ENCODE data around the gene PROKR2. TPM values are rescaled to one million over a fixed set of nuclear protein-coding genes. Genes with fewer than 3 reads are reported as not detected.

PROKR2 gene
- total RNA-seq (not detected), polyA plus RNA-seq (not detected)

DNA sequence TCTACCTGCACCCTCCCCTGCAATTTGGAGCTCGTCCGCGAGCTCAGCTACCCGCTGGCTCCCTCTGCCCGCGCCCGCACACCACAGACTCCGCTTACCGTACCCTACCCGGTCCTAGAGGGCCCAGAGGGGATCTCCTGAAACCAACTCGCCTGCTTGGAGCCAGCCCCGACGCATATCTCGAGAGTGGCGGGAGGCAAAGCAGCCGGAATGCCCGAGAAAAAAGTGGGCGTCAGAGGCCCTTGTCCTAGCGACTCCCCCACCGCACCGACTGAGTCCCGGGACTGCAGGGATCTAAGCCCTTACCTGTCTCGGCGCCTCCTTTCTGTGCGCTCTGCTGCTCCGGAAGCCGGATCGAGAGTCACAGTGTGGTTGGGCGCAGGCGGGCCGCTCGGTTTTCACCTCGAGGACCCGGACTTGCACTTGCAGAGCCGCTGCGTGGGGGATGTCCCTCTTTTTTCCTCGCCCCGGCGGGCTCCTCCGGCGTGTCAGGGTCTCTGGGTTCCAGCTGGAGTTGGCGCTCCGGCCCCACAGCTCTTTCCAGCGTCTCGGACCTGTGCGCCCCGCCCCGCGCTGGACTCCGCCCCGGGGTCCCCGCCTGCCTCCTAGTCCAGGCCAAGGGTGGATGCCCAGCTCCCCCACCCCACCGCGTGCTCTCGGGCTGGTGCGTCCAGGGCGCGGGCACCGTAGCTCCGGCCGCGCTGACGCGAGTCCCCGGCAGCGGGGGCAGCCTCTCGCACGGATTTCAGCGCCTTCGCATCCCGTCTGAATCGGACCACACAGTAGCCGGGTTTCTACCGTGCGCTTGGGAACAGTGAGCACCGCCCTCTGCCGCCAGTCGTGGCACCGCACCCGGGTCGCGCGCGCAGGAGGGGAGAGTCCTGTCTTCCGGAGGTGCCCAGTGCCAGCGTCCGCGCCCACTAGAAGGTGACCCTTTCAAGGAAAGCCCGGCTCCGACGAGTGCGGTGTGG lies at the start of gene PROKR2:
Gene PROKR2, minus strand, starts transcription at position 767 of the 971 bp plus-strand sequence. CDS start 2,585 bp downstream, outside the sequence.
- TF ChIP-seq HNF4G (IDR thresholded peaks at IDR 0.05): no peak
- TF ChIP-seq RAD21 (IDR thresholded peaks at IDR 0.05): no peak
- TF ChIP-seq, protein P1, sequence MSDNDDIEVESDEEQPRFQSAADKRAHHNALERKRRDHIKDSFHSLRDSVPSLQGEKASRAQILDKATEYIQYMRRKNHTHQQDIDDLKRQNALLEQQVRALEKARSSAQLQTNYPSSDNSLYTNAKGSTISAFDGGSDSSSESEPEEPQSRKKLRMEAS (IDR thresholded peaks at IDR 0.05): no peak
- no peak for TF ChIP-seq RXRA (IDR thresholded peaks at IDR 0.05)
- Histone ChIP-seq H3K27ac (ENCODE audit: low read depth in 1 of 2, low read length in 2 of 2) (no peak within 1 kb of the TSS), H3K4me1 (ENCODE audit: control insufficient read depth in 4 of 4, insufficient read depth in 4 of 4, low read length in 3 of 4) (peaks cover 2 to 10% (median 5%) of the 10 kb centered on the region in 4 donors), H3K4me3 (ENCODE audit: low read depth in 1 of 3, low read length in 3 of 3) (peak within 1 kb of the TSS in 1 of 3 donors; percentile 3), H3K36me3 (ENCODE audit: control insufficient read depth in 4 of 4, insufficient read depth in 3 of 4, low read depth in 1 of 4, low read length in 3 of 4) (no peaks in the 10 kb centered on the region), H3K9ac (ENCODE audit: low read depth in 1 of 2, low read length in 2 of 2) (no peak within 1 kb of the TSS), H3K27me3 (ENCODE audit: control insufficient read depth in 4 of 4, insufficient read depth in 4 of 4, low read length in 3 of 4) (peaks cover 2 to 17% (median 6%) of the 10 kb centered on the region in 4 donors), H3K9me3 (ENCODE audit: control insufficient read depth in 4 of 4, low read length in 3 of 4) (peaks cover 0 to 5% (median 0%) of the 10 kb centered on the region in 4 donors)
- WGBS: 3% methylated on average over 92 of the region's 92 CpGs
- DNase-seq (ENCODE audit: low spot score): no peak

DNA sequence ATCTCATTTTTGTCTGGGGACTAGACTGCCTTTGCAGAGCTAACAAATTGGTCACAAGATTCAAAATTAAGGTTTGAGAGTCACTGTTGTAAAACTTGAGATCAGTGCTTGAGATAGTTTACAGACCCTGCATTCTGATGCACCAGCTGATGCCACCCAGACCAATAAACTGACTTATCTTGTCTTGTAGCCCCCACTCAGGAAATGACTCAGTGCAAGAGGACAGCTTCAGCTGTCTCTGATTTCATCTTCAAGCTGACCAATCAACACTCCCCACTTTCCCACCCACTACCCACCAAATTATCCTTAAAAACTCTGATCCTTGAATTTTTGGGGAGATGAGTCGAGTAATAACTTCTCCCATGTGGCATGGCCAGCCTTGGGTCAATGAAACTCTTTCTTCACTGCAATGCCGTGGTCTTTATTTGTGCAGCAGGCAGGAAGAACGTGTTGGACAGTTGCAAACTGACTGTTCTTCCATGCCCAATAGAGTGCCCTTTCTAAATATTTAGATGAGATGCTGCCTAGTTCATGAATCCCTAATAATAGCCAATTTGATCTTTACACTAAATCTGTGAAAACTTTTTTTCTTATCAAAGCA lies 48.3 kb upstream of the PROKR2 start:
- Histone ChIP-seq H3K9ac (ENCODE audit: low read depth in 1 of 2, low read length in 2 of 2) (no peak overlapping the region), H3K27me3 (ENCODE audit: control insufficient read depth in 4 of 4, insufficient read depth in 4 of 4, low read length in 3 of 4) (no peaks in the 10 kb centered on the region), H3K27ac (ENCODE audit: low read depth in 1 of 2, low read length in 2 of 2) (no peak overlapping the region), H3K9me3 (ENCODE audit: control insufficient read depth in 4 of 4, low read length in 3 of 4) (peaks cover 6 to 17% (median 8%) of the 10 kb centered on the region in 4 donors), H3K36me3 (ENCODE audit: control insufficient read depth in 4 of 4, insufficient read depth in 3 of 4, low read depth in 1 of 4, low read length in 3 of 4) (no peaks in the 10 kb centered on the region), H3K4me3 (ENCODE audit: low read depth in 1 of 3, low read length in 3 of 3) (no peak overlapping the region), H3K4me1 (ENCODE audit: control insufficient read depth in 4 of 4, insufficient read depth in 4 of 4, low read length in 3 of 4) (no peaks in the 10 kb centered on the region)
- TF ChIP-seq, protein P2, sequence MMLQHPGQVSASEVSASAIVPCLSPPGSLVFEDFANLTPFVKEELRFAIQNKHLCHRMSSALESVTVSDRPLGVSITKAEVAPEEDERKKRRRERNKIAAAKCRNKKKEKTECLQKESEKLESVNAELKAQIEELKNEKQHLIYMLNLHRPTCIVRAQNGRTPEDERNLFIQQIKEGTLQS (IDR thresholded peaks at IDR 0.05): no peak
- TF ChIP-seq, protein P1 (IDR thresholded peaks at IDR 0.05): no peak
- TF ChIP-seq FOXA2 (IDR thresholded peaks at IDR 0.05): no peak
- no peak for TF ChIP-seq JUND (IDR thresholded peaks at IDR 0.05)
- TF ChIP-seq, protein P3, sequence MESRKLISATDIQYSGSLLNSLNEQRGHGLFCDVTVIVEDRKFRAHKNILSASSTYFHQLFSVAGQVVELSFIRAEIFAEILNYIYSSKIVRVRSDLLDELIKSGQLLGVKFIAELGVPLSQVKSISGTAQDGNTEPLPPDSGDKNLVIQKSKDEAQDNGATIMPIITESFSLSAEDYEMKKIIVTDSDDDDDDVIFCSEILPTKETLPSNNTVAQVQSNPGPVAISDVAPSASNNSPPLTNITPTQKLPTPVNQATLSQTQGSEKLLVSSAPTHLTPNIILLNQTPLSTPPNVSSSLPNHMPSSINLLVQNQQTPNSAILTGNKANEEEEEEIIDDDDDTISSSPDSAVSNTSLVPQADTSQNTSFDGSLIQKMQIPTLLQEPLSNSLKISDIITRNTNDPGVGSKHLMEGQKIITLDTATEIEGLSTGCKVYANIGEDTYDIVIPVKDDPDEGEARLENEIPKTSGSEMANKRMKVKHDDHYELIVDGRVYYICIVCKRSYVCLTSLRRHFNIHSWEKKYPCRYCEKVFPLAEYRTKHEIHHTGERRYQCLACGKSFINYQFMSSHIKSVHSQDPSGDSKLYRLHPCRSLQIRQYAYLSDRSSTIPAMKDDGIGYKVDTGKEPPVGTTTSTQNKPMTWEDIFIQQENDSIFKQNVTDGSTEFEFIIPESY (IDR thresholded peaks at IDR 0.05): no peak
- TF ChIP-seq EGR1 (IDR thresholded peaks at IDR 0.05; ENCODE audit: low read depth in 2 of 2): no peak
- TF ChIP-seq HNF4A (conservative IDR thresholded peaks at IDR 0.05): no peak
- no peak for TF ChIP-seq HNF4G (IDR thresholded peaks at IDR 0.05)
- TF ChIP-seq SP1 (IDR thresholded peaks at IDR 0.05): no peak
- TF ChIP-seq TAF1 (conservative IDR thresholded peaks at IDR 0.05): no peak
- no peak for TF ChIP-seq NR2F2 (IDR thresholded peaks at IDR 0.05)
- TF ChIP-seq RAD21 (IDR thresholded peaks at IDR 0.05): no peak
- no peak for TF ChIP-seq YY1 (IDR thresholded peaks at IDR 0.05)
- TF ChIP-seq FOXA1 (IDR thresholded peaks at IDR 0.05): no peak
- TF ChIP-seq RXRA (IDR thresholded peaks at IDR 0.05): no peak
- 61% methylated on average over 3 of the region's 3 CpGs for WGBS
- no peak for DNase-seq (ENCODE audit: low spot score)

Measured in liver (tissue), 9 donors.